Uterus (tissue), 4 donors: Measurements from ENCODE around the gene DENND5B. TPM values are rescaled to one million over a fixed set of nuclear protein-coding genes. Genes with fewer than 3 reads are reported as not detected.
A peak's percentile ranks its signal among the peaks of the same experiment; 100 is the strongest.

Source experiments
- DNase-seq, 2 donors: peaks; one replicate each; pipeline ENCODE4 v3.0.0-alpha.2; 2019 to 2020
- H3K27ac ChIP-seq, 2 donors: fragments of 200-600 bp; sonication (generic); 1 replicate in 1 of 2; 2 replicates in 1 of 2; pipeline ENCODE4 v1.5.1; 2016 to 2018
- H3K27me3 ChIP-seq, 2 donors: fragments of 200-600 bp; sonication (generic); one replicate each; pipeline ENCODE4 v1.5.1; 2018 to 2019; ENCODE audit warnings: control low read depth in 1 of 2
- H3K36me3 ChIP-seq, 2 donors: fragments of 200-600 bp; sonication (generic); one replicate each; pipeline ENCODE4 v1.5.1; 2019; ENCODE audit warnings: control low read depth in 1 of 2
- H3K4me1 ChIP-seq, 2 donors: fragments of 200-600 bp; sonication (generic); one replicate each; pipeline ENCODE4 v1.5.1; 2018 to 2019; ENCODE audit warnings: control low read depth in 1 of 2
- H3K4me3 ChIP-seq, 2 donors: fragments of 200-600 bp; sonication (generic); 1 replicate in 1 of 2; 2 replicates in 1 of 2; pipeline ENCODE4 v1.5.1; 2018 to 2019; ENCODE audit warnings: mild to moderate bottlenecking in 1 of 2
- H3K9me3 ChIP-seq, 2 donors: fragments of 200-600 bp; sonication (generic); one replicate each; pipeline ENCODE4 v1.5.1; 2019; ENCODE audit warnings: control low read depth in 1 of 2
- CTCF ChIP-seq, 4 experiments: fragments of 200-600 bp in 2 of 4; fragments of 450-650 bp in 2 of 4; sonication (generic) in 2 of 4; IDR thresholded peaks; one replicate each; pipeline ENCODE4 v1.5.1; 2016 to 2019; ENCODE audit warnings: antibody characterized with exemption in 4 of 4, mild to moderate bottlenecking in 2 of 4, moderate library complexity in 1 of 4
- POLR2A ChIP-seq, 2 donors: fragments of 450-650 bp; IDR thresholded peaks; one replicate each; pipeline ENCODE4 v1.6.1; 2016; ENCODE audit warnings: antibody characterized with exemption in 2 of 2, mild to moderate bottlenecking in 1 of 2, moderate library complexity in 1 of 2
- intact Hi-C: fragments of 100-400 bp; cut with DNase I; formaldehyde crosslinking; loops from one replicate; pipeline ENCODE4 v1.15.1; 2023; ENCODE audit warnings: low total_unique reads
- total RNA-seq, 4 donors: library from RNA; depleted of rRNA in 3 of 4; stranded (reverse); fragments of >200 nt in 3 of 4; gene quantifications; one replicate each; pipeline versions ENCODE4 v1.1.0 to v1.2.4, GENCODE V29; 2014 to 2023
- donor health status: DM: yes; HTN: yes; CAD: no.

The DENND5B gene
- total RNA-seq, 4 donors from 2014 or later = 14.4 to 37.0 (median 26.5) TPM

- no peak for TF ChIP-seq CTCF (IDR thresholded peaks at IDR 0.05)
- no peak for TF ChIP-seq POLR2A (IDR thresholded peaks at IDR 0.05)
- Histone ChIP-seq H3K4me3 (no peak overlapping the region), H3K36me3 (no peaks in the 10 kb centered on the region), H3K9me3 (no peaks in the 10 kb centered on the region), H3K27ac (no peak overlapping the region), H3K27me3 (no peaks in the 10 kb centered on the region), H3K4me1 (peaks cover 0 to 5% of the 10 kb centered on the region in 2 donors)
- intact Hi-C loops = no loop called here
- DNase-seq = no peak
These were observed 98.2 kb downstream of the DENND5B start for GRCh38 chr12:31492599-31493196.

GRCh38 chr12:31491841-31492598, 98.9 kb downstream of the DENND5B start:
- no peak overlapping the region for H3K4me3 ChIP-seq
- no peaks in the 10 kb centered on the region for H3K9me3 ChIP-seq
- peak overlapping the region in 1 of 2 donors; percentile 34 for H3K27ac ChIP-seq
- no peaks in the 10 kb centered on the region for H3K27me3 ChIP-seq
- peak in 1 of 2 donors; percentile 46 for DNase-seq
- H3K4me1 ChIP-seq = peaks cover 0 to 5% of the 10 kb centered on the region in 2 donors
- no peaks in the 10 kb centered on the region for H3K36me3 ChIP-seq
- TF ChIP-seq POLR2A (IDR thresholded peaks at IDR 0.05) (no peak), CTCF (IDR thresholded peaks at IDR 0.05) (no peak)
- intact Hi-C loops = no loop called here

- Histone ChIP-seq H3K36me3 (no peaks in the 10 kb centered on the region), H3K4me3 (no peak overlapping the region), H3K9me3 (no peaks in the 10 kb centered on the region), H3K4me1 (peaks cover 0 to 5% of the 10 kb centered on the region in 2 donors), H3K27me3 (no peaks in the 10 kb centered on the region), H3K27ac (peak overlapping the region in 1 of 2 donors; percentile 34)
- DNase-seq = no peak
- no peak for TF ChIP-seq CTCF (IDR thresholded peaks at IDR 0.05)
- no peak for TF ChIP-seq POLR2A (IDR thresholded peaks at IDR 0.05)
- intact Hi-C loops = no loop called here
These were observed 99.6 kb downstream of the DENND5B start for GRCh38 chr12:31491241-31491794.

- intact Hi-C loops = no loop called here
- H3K4me1 ChIP-seq = peaks cover 0 to 5% of the 10 kb centered on the region in 2 donors
- DNase-seq = no peak
- no peak overlapping the region for H3K4me3 ChIP-seq
- H3K27ac ChIP-seq = no peak overlapping the region
- no peaks in the 10 kb centered on the region for H3K9me3 ChIP-seq
- no peaks in the 10 kb centered on the region for H3K36me3 ChIP-seq
- TF ChIP-seq CTCF (IDR thresholded peaks at IDR 0.05) (no peak), POLR2A (IDR thresholded peaks at IDR 0.05) (no peak)
- no peaks in the 10 kb centered on the region for H3K27me3 ChIP-seq
These were observed 102.1 kb downstream of the DENND5B start for GRCh38 chr12:31488737-31489338.

GRCh38 chr12:31485571-31485970, 105.4 kb downstream of the DENND5B start:
- Histone ChIP-seq H3K9me3 (no peaks in the 10 kb centered on the region), H3K4me3 (no peak overlapping the region), H3K27me3 (no peaks in the 10 kb centered on the region), H3K27ac (no peak overlapping the region), H3K4me1 (no peaks in the 10 kb centered on the region), H3K36me3 (no peaks in the 10 kb centered on the region)
- intact Hi-C loops = no loop called here
- TF ChIP-seq POLR2A (IDR thresholded peaks at IDR 0.05) = no peak
- no peak for TF ChIP-seq CTCF (IDR thresholded peaks at IDR 0.05)
- DNase-seq = no peak
